ENCODE results near the gene TMEM143.

TMEM143 gene

GRCh38 chr19:48390188-48391099, 26.7 kb upstream of the TMEM143 start:
- no peaks in the 10 kb centered on the region for H3K9me3 ChIP-seq (ENCODE audit: insufficient read depth, low read length, severe bottlenecking)
- TF ChIP-seq, protein P1, sequence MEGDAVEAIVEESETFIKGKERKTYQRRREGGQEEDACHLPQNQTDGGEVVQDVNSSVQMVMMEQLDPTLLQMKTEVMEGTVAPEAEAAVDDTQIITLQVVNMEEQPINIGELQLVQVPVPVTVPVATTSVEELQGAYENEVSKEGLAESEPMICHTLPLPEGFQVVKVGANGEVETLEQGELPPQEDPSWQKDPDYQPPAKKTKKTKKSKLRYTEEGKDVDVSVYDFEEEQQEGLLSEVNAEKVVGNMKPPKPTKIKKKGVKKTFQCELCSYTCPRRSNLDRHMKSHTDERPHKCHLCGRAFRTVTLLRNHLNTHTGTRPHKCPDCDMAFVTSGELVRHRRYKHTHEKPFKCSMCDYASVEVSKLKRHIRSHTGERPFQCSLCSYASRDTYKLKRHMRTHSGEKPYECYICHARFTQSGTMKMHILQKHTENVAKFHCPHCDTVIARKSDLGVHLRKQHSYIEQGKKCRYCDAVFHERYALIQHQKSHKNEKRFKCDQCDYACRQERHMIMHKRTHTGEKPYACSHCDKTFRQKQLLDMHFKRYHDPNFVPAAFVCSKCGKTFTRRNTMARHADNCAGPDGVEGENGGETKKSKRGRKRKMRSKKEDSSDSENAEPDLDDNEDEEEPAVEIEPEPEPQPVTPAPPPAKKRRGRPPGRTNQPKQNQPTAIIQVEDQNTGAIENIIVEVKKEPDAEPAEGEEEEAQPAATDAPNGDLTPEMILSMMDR (IDR thresholded peaks at IDR 0.05; ENCODE audit: borderline replicate concordance, extremely low read depth, low read length, poor library complexity, severe bottlenecking), result peak; percentile 59
- no peak for TF ChIP-seq EZH2 (IDR thresholded peaks at IDR 0.05; ENCODE audit: borderline replicate concordance, low read depth, low read length, severe bottlenecking)
- H3K79me2 ChIP-seq (ENCODE audit: insufficient read depth, low read length), result peaks cover 27% of the 10 kb centered on the region
- H3K27ac ChIP-seq (ENCODE audit: low read length), result peak overlapping the region; percentile 86
- peak overlapping the region; percentile 85 for H3K9ac ChIP-seq (ENCODE audit: low read depth, low read length)
- DNase-seq (peak; percentile 70), ATAC-seq (ENCODE audit: insufficient read depth, low read depth) (peak; percentile 77)
- peaks cover 35% of the 10 kb centered on the region for H3K36me3 ChIP-seq (ENCODE audit: insufficient read depth, low read length)
- H3K4me2 ChIP-seq (ENCODE audit: insufficient read depth, low read length), result peak overlapping the region; percentile 76
- H3K4me1 ChIP-seq (ENCODE audit: insufficient read depth, low read length), result peaks cover 20% of the 10 kb centered on the region
- peaks cover 24% of the 10 kb centered on the region for H3K27me3 ChIP-seq (ENCODE audit: insufficient read depth, low read length, poor library complexity)
- peak overlapping the region; percentile 71 to 85 for H3K4me3 ChIP-seq (ENCODE audit: low read depth in 1 of 2, low read length in 2 of 2)
- H2AFZ ChIP-seq (ENCODE audit: low read depth, low read length), result peak overlapping the region; percentile 79
- 0 out of 2 replicates have a peak, but pooled peaks cover 4% of the 10 kb centered on the region for H4K20me1 ChIP-seq (ENCODE audit: insufficient read depth, low read length)

- Histone ChIP-seq H3K27me3 (ENCODE audit: insufficient read depth, low read length, poor library complexity) (no peaks in the 10 kb centered on the region), H3K79me2 (ENCODE audit: insufficient read depth, low read length) (peaks cover 27% of the 10 kb centered on the region), H2AFZ (ENCODE audit: low read depth, low read length) (no peak overlapping the region), H3K9ac (ENCODE audit: low read depth, low read length) (no peak overlapping the region), H3K9me3 (ENCODE audit: insufficient read depth, low read length, severe bottlenecking) (no peaks in the 10 kb centered on the region), H3K27ac (ENCODE audit: low read length) (no peak overlapping the region), H3K4me1 (ENCODE audit: insufficient read depth, low read length) (peaks cover 16% of the 10 kb centered on the region), H3K4me3 (ENCODE audit: low read depth in 1 of 2, low read length in 2 of 2) (no peak overlapping the region), H3K4me2 (ENCODE audit: insufficient read depth, low read length) (no peak overlapping the region), H3K36me3 (ENCODE audit: insufficient read depth, low read length) (peaks cover 63% of the 10 kb centered on the region), H4K20me1 (ENCODE audit: insufficient read depth, low read length) (0 out of 2 replicates have a peak, but pooled peaks cover 4% of the 10 kb centered on the region)
- DNase-seq, result no peak
- TF ChIP-seq EZH2 (IDR thresholded peaks at IDR 0.05; ENCODE audit: borderline replicate concordance, low read depth, low read length, severe bottlenecking), result no peak
- TF ChIP-seq, protein P1 (IDR thresholded peaks at IDR 0.05; ENCODE audit: borderline replicate concordance, extremely low read depth, low read length, poor library complexity, severe bottlenecking), result no peak
- ATAC-seq (ENCODE audit: insufficient read depth, low read depth), result no peak
Observed at GRCh38 chr19:48386981-48387380, 23.2 kb upstream of the TMEM143 start.

GRCh38 chr19:48385461-48386087, 21.8 kb upstream of the TMEM143 start:
- H2AFZ ChIP-seq (ENCODE audit: low read depth, low read length), result no peak overlapping the region
- H3K9me3 ChIP-seq (ENCODE audit: insufficient read depth, low read length, severe bottlenecking), result no peaks in the 10 kb centered on the region
- H3K9ac ChIP-seq (ENCODE audit: low read depth, low read length), result no peak overlapping the region
- H3K27ac ChIP-seq (ENCODE audit: low read length), result no peak overlapping the region
- peaks cover 18% of the 10 kb centered on the region for H3K79me2 ChIP-seq (ENCODE audit: insufficient read depth, low read length)
- DNase-seq (no peak), ATAC-seq (ENCODE audit: insufficient read depth, low read depth) (no peak)
- H4K20me1 ChIP-seq (ENCODE audit: insufficient read depth, low read length), result 0 out of 2 replicates have a peak, but pooled peaks cover 4% of the 10 kb centered on the region
- H3K4me1 ChIP-seq (ENCODE audit: insufficient read depth, low read length), result peaks cover 11% of the 10 kb centered on the region
- peaks cover 72% of the 10 kb centered on the region for H3K36me3 ChIP-seq (ENCODE audit: insufficient read depth, low read length)
- no peak for TF ChIP-seq EZH2 (IDR thresholded peaks at IDR 0.05; ENCODE audit: borderline replicate concordance, low read depth, low read length, severe bottlenecking)
- TF ChIP-seq, protein P1 (IDR thresholded peaks at IDR 0.05; ENCODE audit: borderline replicate concordance, extremely low read depth, low read length, poor library complexity, severe bottlenecking), result no peak
- no peak overlapping the region for H3K4me3 ChIP-seq (ENCODE audit: low read depth in 1 of 2, low read length in 2 of 2)
- H3K4me2 ChIP-seq (ENCODE audit: insufficient read depth, low read length), result no peak overlapping the region
- no peaks in the 10 kb centered on the region for H3K27me3 ChIP-seq (ENCODE audit: insufficient read depth, low read length, poor library complexity)

Data from DND-41 (cell line).